ENCODE results near the gene COL6A2. TPM values are rescaled to one million over a fixed set of nuclear protein-coding genes. Genes with fewer than 3 reads are reported as not detected.

Gene COL6A2
- total RNA-seq, 1 donor from 2014 or later, result 378 TPM

- Mint-ChIP-seq H3K27me3 (ENCODE audit: unreplicated experiment) (peaks cover 10% of the 10 kb centered on the region), H3K36me3 (ENCODE audit: low read depth, unreplicated experiment) (peaks cover 10% of the 10 kb centered on the region), H3K27ac (ENCODE audit: unreplicated experiment) (no peak overlapping the region), H3K9me3 (ENCODE audit: unreplicated experiment) (no peaks in the 10 kb centered on the region), H3K4me1 (ENCODE audit: unreplicated experiment) (no peaks in the 10 kb centered on the region), H3K4me3 (ENCODE audit: unreplicated experiment) (no peak overlapping the region)
- no peak for TF ChIP-seq CTCF (IDR thresholded peaks at IDR 0.05; ENCODE audit: unreplicated experiment)
- DNase-seq (ENCODE audit: low spot score), result no peak
Measured at GRCh38 chr21:46160907-46161632, 63.2 kb downstream of the COL6A2 start.

GRCh38 chr21:46161633-46162592, 64.0 kb downstream of the COL6A2 start:
- Mint-ChIP-seq H3K27me3 (ENCODE audit: unreplicated experiment) (peaks cover 10% of the 10 kb centered on the region), H3K4me3 (ENCODE audit: unreplicated experiment) (no peak overlapping the region), H3K4me1 (ENCODE audit: unreplicated experiment) (no peaks in the 10 kb centered on the region), H3K9me3 (ENCODE audit: unreplicated experiment) (no peaks in the 10 kb centered on the region), H3K36me3 (ENCODE audit: low read depth, unreplicated experiment) (peaks cover 8% of the 10 kb centered on the region), H3K27ac (ENCODE audit: unreplicated experiment) (no peak overlapping the region)
- TF ChIP-seq CTCF (IDR thresholded peaks at IDR 0.05; ENCODE audit: unreplicated experiment), result no peak
- no peak for DNase-seq (ENCODE audit: low spot score)

GRCh38 chr21:46163380-46163779, 65.5 kb downstream of the COL6A2 start:
- Mint-ChIP-seq H3K36me3 (ENCODE audit: low read depth, unreplicated experiment) (peaks cover 11% of the 10 kb centered on the region), H3K27ac (ENCODE audit: unreplicated experiment) (no peak overlapping the region), H3K9me3 (ENCODE audit: unreplicated experiment) (no peaks in the 10 kb centered on the region), H3K27me3 (ENCODE audit: unreplicated experiment) (peaks cover 10% of the 10 kb centered on the region), H3K4me3 (ENCODE audit: unreplicated experiment) (peak overlapping the region; percentile 5), H3K4me1 (ENCODE audit: unreplicated experiment) (no peaks in the 10 kb centered on the region)
- no peak for TF ChIP-seq CTCF (IDR thresholded peaks at IDR 0.05; ENCODE audit: unreplicated experiment)
- no peak for DNase-seq (ENCODE audit: low spot score)

GRCh38 chr21:46165098-46165497, 67.2 kb downstream of the COL6A2 start:
- Mint-ChIP-seq H3K9me3 (ENCODE audit: unreplicated experiment) (no peaks in the 10 kb centered on the region), H3K4me1 (ENCODE audit: unreplicated experiment) (no peaks in the 10 kb centered on the region), H3K4me3 (ENCODE audit: unreplicated experiment) (no peak overlapping the region), H3K27me3 (ENCODE audit: unreplicated experiment) (peaks cover 4% of the 10 kb centered on the region), H3K27ac (ENCODE audit: unreplicated experiment) (no peak overlapping the region), H3K36me3 (ENCODE audit: low read depth, unreplicated experiment) (peaks cover 11% of the 10 kb centered on the region)
- no peak for DNase-seq (ENCODE audit: low spot score)
- no peak for TF ChIP-seq CTCF (IDR thresholded peaks at IDR 0.05; ENCODE audit: unreplicated experiment)
